Lower leg skin (tissue), 4 donors: Measurements from ENCODE around the gene FAM120A. TPM values are rescaled to one million over a fixed set of nuclear protein-coding genes. Genes with fewer than 3 reads are reported as not detected.

Experiments
- DNase-seq, 2 donors: peaks; one replicate each; pipeline ENCODE4 v3.0.0-alpha.2; 2019; ENCODE audit warnings: low spot score in 2 of 2
- H3K4me3 ChIP-seq: fragments of 200-600 bp; sonication (generic); 2 replicates; pipeline ENCODE4 v1.5.1; 2017; ENCODE audit warnings: mild to moderate bottlenecking, low read depth; ENCODE audit not compliant: poor library complexity, severe bottlenecking
- POLR2A ChIP-seq, 2 donors: fragments of 450-650 bp; IDR thresholded peaks; one replicate each; pipeline ENCODE4 v1.6.1; 2016 to 2017; ENCODE audit warnings: antibody characterized with exemption in 2 of 2, mild to moderate bottlenecking in 1 of 2, moderate library complexity in 1 of 2
- WGBS, 2 donors: methylation state at CpG; one replicate each; pipeline ENCODE4 v1.1.5; 2018; 5-methylcytosine and 5-hydroxymethylcytosine counted together
- intact Hi-C: fragments of 100-400 bp; cut with DNase I; formaldehyde crosslinking; loops from one replicate; pipeline ENCODE4 v1.15.0; 2023; ENCODE audit warnings: low total_unique reads
- total RNA-seq, 4 donors: library from RNA; depleted of rRNA; stranded (reverse); fragments of >200 nt; gene quantifications; one replicate each; pipeline ENCODE4 v1.1.0, GENCODE V29; 2016
- TF ChIP-seq, protein P1 (sequence below), 3 donors: fragments of 450-650 bp; IDR thresholded peaks; one replicate each; pipeline ENCODE4 v1.5.1; 2016; ENCODE audit warnings: antibody characterized with exemption in 3 of 3, mild to moderate bottlenecking in 3 of 3, moderate library complexity in 2 of 3

The FAM120A gene
- total RNA-seq, 4 donors from 2014 or later: 58.1 to 80.5 (median 65.0) TPM

DNA sequence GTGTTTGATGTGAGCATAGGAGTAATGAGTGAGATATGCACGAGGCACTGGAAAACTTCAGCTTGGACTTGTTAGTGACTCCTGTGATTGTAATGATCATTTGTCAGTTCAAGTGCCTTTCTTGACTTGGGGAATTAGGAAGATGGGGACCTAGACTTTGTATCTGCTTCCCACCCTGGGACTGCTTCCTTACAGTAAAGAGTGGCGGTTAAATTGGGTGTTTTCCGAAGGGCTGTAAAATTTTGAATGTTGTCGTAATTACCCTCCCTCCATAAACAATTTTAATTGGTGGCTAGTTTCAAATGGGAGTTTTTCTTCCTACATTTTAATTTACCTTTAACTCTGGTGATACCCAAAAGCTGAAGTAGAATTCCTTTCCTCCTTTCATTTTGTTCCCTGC, 25.4 kb downstream of the FAM120A start:
- no peak for DNase-seq
- no peak overlapping the region for H3K4me3 ChIP-seq
- intact Hi-C loops: no loop called here
- 89 to 93% methylated on average over 4 of the region's 4 CpGs for WGBS, 2 donors
- TF ChIP-seq, protein P1, sequence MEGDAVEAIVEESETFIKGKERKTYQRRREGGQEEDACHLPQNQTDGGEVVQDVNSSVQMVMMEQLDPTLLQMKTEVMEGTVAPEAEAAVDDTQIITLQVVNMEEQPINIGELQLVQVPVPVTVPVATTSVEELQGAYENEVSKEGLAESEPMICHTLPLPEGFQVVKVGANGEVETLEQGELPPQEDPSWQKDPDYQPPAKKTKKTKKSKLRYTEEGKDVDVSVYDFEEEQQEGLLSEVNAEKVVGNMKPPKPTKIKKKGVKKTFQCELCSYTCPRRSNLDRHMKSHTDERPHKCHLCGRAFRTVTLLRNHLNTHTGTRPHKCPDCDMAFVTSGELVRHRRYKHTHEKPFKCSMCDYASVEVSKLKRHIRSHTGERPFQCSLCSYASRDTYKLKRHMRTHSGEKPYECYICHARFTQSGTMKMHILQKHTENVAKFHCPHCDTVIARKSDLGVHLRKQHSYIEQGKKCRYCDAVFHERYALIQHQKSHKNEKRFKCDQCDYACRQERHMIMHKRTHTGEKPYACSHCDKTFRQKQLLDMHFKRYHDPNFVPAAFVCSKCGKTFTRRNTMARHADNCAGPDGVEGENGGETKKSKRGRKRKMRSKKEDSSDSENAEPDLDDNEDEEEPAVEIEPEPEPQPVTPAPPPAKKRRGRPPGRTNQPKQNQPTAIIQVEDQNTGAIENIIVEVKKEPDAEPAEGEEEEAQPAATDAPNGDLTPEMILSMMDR (IDR thresholded peaks at IDR 0.05): no peak
- TF ChIP-seq POLR2A (IDR thresholded peaks at IDR 0.05): no peak

DNA sequence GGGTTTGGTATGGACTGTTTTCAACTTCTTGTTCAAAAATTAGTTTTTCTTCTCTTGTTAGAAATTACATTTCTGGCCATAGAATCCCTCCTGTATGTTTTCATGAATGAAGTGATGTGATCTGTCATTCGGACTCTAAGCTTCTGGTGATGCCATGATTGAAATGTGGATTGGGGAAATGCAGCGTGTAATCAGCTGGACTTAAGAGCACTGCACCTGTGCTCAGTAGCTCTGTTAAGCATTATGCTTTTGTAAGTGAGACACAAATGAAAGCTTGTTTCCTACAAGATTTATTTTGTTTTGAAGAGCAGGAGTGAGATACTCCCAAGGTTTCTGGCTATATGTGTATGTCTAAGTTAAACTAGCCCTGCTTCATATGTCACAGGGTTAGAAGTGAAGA, 25.9 kb downstream of the FAM120A start:
- WGBS, 2 donors: 93 to 99% methylated on average over 2 of the region's 2 CpGs

DNA sequence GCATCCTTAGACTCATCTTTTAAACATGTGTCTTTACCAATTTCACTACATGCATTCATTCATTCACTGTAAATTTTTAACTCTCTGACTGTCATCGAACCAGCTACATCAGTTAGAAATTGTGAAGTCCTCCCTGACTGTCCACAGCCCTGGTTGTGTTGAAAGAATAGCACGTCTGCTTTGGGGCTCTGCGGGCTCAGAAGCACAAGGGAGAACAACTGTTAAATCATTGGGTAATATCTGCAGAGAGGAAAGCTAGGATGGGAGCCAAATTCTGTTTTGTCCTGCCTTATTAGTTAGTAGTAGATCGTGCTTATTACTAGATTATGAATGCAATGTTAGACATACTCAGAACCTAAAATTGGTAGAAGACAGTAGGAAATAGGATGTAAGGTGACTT, 28.2 kb downstream of the FAM120A start:
- no peak for DNase-seq
- intact Hi-C loops: no loop called here
- WGBS, 2 donors: 59 to 72% methylated on average over 4 of the region's 4 CpGs
- H3K4me3 ChIP-seq: no peak overlapping the region
- no peak for TF ChIP-seq POLR2A (IDR thresholded peaks at IDR 0.05)
- TF ChIP-seq, protein P1 (IDR thresholded peaks at IDR 0.05): no peak

More for the DNA sequence above, 25.9 kb downstream of the FAM120A start:
- no peak for DNase-seq
- intact Hi-C loops: no loop called here
- TF ChIP-seq, protein P1 (IDR thresholded peaks at IDR 0.05): no peak
- no peak for TF ChIP-seq POLR2A (IDR thresholded peaks at IDR 0.05)
- no peak overlapping the region for H3K4me3 ChIP-seq

DNA sequence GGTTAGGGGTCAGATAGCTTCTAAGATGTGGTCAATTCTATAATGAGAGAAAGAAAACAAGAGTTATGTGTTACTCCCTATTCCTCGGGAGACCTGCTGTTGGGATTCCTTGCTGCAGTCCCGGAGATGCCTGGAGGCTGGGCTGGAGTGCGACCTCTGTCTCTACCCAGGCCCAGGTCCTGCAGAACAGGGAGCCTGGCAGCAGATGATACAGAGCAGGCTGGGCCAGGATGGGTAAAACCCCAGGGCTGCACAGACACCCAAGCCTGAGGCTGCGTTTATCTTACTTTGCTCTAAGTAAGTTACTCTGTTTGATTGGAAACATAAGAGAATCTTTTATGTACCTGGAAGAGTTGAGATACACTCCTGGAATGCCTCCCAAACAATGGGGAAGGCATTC, 28.8 kb downstream of the FAM120A start:
- 83 to 85% methylated on average over 4 of the region's 4 CpGs for WGBS, 2 donors
- H3K4me3 ChIP-seq: no peak overlapping the region
- no peak for TF ChIP-seq POLR2A (IDR thresholded peaks at IDR 0.05)
- TF ChIP-seq, protein P1 (IDR thresholded peaks at IDR 0.05): no peak
- intact Hi-C loops: no loop called here
- no peak for DNase-seq

DNA sequence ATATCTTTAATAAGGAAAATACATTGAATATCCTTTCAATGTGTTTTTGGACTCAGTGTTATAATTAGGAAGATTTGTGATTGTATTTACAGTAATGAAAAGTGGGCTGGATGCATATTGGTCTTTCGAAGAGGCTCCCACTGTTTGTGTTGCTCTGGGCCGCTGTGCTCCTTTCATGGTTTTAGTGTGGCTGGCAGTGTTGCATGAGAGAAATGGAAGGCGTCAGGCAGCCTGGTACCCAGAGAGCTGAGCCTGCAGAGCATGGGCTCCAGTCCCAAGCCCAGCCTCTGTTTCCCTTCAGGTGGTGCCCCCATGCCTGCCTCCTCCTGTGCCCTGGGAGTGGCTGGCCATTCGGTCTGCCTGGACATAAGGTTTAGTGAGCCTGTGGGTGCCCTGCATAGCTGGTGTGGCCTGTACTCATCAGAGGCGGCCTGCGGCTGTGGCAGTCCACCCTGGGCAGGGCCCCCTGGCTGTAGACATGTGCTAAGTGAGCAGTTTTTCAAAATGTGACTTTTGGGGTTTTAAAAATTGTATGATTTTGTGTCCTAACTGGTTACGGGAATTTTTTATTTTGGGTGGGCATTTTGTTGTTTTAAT, 29.3 kb downstream of the FAM120A start:
- 89 to 92% methylated on average over 7 of the region's 7 CpGs for WGBS, 2 donors
- TF ChIP-seq, protein P1 (IDR thresholded peaks at IDR 0.05): no peak
- TF ChIP-seq POLR2A (IDR thresholded peaks at IDR 0.05): no peak
- no peak for DNase-seq
- no peak overlapping the region for H3K4me3 ChIP-seq
- intact Hi-C loops: no loop called here

DNA sequence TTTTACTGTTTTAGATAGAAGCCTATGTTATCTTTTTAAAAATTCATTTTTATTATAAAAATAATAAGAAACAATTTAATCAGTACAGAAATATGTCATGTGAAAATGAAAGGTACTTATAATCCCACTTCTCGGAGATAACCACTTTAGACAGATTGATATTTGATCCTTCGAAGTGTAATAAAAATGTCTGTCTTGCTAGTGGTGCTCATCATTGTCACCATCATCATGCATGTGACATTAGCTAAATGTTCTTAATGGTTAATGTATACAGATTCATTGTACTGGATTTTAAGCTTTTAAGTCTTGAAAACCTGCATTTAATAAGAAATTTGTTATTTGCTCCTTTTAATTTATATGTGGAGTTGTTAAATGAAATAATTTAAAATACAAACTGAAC, 32.0 kb downstream of the FAM120A start:
- intact Hi-C loops: no loop called here
- TF ChIP-seq, protein P1 (IDR thresholded peaks at IDR 0.05): no peak
- TF ChIP-seq POLR2A (IDR thresholded peaks at IDR 0.05): no peak
- 92 to 93% methylated on average over 2 of the region's 2 CpGs for WGBS, 2 donors
- DNase-seq: no peak
- H3K4me3 ChIP-seq: no peak overlapping the region
